Measurements from ENCODE around the gene MAPK8. TPM values are rescaled to one million over a fixed set of nuclear protein-coding genes. Genes with fewer than 3 reads are reported as not detected.

Gene MAPK8
- total RNA-seq, 1 donor from 2014 or later: 42.3 TPM

DNA sequence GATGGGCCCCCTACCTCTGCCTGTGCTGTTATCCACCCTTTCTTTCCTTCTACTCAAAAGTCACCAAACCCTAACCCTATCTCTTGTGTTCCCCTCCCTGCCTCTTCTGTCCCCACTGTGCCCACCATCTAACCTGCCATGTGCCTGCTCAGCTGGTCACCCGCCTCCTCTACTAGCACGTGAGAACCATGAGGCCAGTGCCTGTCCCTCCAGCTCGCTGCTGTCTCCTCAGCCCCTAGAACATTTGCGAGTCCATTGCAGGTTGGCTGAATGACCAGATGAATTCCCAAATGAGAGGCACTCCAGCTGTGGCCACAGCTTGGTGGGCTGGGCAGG, 169.4 kb downstream of the MAPK8 start:
- ATAC-seq: no peak
- H3K27me3 ChIP-seq: no peaks in the 10 kb centered on the region
- intact Hi-C loops (cut with DNase I): no loop called here
- TF ChIP-seq, protein P1, sequence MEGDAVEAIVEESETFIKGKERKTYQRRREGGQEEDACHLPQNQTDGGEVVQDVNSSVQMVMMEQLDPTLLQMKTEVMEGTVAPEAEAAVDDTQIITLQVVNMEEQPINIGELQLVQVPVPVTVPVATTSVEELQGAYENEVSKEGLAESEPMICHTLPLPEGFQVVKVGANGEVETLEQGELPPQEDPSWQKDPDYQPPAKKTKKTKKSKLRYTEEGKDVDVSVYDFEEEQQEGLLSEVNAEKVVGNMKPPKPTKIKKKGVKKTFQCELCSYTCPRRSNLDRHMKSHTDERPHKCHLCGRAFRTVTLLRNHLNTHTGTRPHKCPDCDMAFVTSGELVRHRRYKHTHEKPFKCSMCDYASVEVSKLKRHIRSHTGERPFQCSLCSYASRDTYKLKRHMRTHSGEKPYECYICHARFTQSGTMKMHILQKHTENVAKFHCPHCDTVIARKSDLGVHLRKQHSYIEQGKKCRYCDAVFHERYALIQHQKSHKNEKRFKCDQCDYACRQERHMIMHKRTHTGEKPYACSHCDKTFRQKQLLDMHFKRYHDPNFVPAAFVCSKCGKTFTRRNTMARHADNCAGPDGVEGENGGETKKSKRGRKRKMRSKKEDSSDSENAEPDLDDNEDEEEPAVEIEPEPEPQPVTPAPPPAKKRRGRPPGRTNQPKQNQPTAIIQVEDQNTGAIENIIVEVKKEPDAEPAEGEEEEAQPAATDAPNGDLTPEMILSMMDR (IDR thresholded peaks at IDR 0.05): no peak
- H3K9me3 ChIP-seq: no peaks in the 10 kb centered on the region
- H3K27ac ChIP-seq: no peak overlapping the region
- peak; percentile 51 for DNase-seq
- H3K4me3 ChIP-seq: no peak overlapping the region
- H3K4me1 ChIP-seq: no peaks in the 10 kb centered on the region
- H3K36me3 ChIP-seq: no peaks in the 10 kb centered on the region

- intact Hi-C loops (cut with DNase I): no loop called here
- Histone ChIP-seq H3K27me3 (no peaks in the 10 kb centered on the region), H3K4me3 (no peak overlapping the region), H3K4me1 (no peaks in the 10 kb centered on the region), H3K36me3 (no peaks in the 10 kb centered on the region), H3K27ac (no peak overlapping the region), H3K9me3 (no peaks in the 10 kb centered on the region)
- TF ChIP-seq, protein P1 (IDR thresholded peaks at IDR 0.05): no peak
- DNase-seq (peak; percentile 35), ATAC-seq (no peak)
Measured at GRCh38 chr10:48476279-48476982, 170.0 kb downstream of the MAPK8 start.

DNA sequence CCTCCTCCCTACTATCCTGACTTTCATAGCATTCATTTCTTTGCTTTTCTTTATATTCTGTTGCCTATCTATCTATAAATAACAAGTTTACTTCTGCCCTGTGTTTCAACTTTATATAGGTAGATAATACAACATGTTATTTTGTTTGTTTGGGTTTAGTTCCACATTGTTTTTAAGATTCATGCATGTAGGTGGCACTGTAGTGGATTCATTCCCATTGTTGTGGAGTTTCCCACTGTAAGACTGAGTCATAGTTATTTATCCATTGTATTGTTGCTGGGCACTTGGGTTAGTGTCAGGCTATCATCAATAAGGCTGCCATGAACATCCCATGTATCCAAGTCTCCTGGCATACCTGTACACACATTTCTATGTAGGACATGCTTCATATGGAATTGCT, 170.7 kb downstream of the MAPK8 start:
- intact Hi-C loops (cut with DNase I): no loop called here
- H3K36me3 ChIP-seq: no peaks in the 10 kb centered on the region
- no peak overlapping the region for H3K27ac ChIP-seq
- ATAC-seq: no peak
- H3K4me1 ChIP-seq: no peaks in the 10 kb centered on the region
- no peaks in the 10 kb centered on the region for H3K27me3 ChIP-seq
- no peak overlapping the region for H3K4me3 ChIP-seq
- TF ChIP-seq, protein P1 (IDR thresholded peaks at IDR 0.05): no peak
- no peaks in the 10 kb centered on the region for H3K9me3 ChIP-seq
- no peak for DNase-seq

- ATAC-seq: no peak
- DNase-seq: no peak
- intact Hi-C loops (cut with DNase I): no loop called here
- Histone ChIP-seq H3K9me3 (no peaks in the 10 kb centered on the region), H3K27ac (no peak overlapping the region), H3K4me3 (no peak overlapping the region), H3K27me3 (no peaks in the 10 kb centered on the region), H3K36me3 (no peaks in the 10 kb centered on the region), H3K4me1 (no peaks in the 10 kb centered on the region)
- TF ChIP-seq, protein P1 (IDR thresholded peaks at IDR 0.05): no peak
Measured at GRCh38 chr10:48477616-48478015, 171.1 kb downstream of the MAPK8 start.

- Histone ChIP-seq H3K4me3 (no peak overlapping the region), H3K4me1 (no peaks in the 10 kb centered on the region), H3K27me3 (no peaks in the 10 kb centered on the region), H3K27ac (no peak overlapping the region), H3K9me3 (no peaks in the 10 kb centered on the region), H3K36me3 (no peaks in the 10 kb centered on the region)
- TF ChIP-seq, protein P1 (IDR thresholded peaks at IDR 0.05): no peak
- DNase-seq: no peak
- ATAC-seq: no peak
- intact Hi-C loops (cut with DNase I): no loop called here
Measured at GRCh38 chr10:48478469-48478868, 172.0 kb downstream of the MAPK8 start.
